HG03159 (cell line): ENCODE results near the gene ZNF81.
"Not testable (repeated sequence)": the region's sequence is repeated elsewhere in the genome, so short reads cannot be mapped to it uniquely, and the experiment has no call there.

Experiments used
- ATAC-seq: cut with Tn5 transposase; IDR thresholded peaks from one replicate; pipeline ENCODE4 v1.9.1; 2021; ENCODE audit warnings: mild to moderate bottlenecking, moderate library complexity; ENCODE audit not compliant: unreplicated experiment

The ZNF81 gene

GRCh38 chrX:47927212-47927611, 90.5 kb downstream of the ZNF81 start:
- no peak for ATAC-seq

GRCh38 chrX:47931970-47932369, 95.3 kb downstream of the ZNF81 start:
- not testable (repeated sequence) for ATAC-seq

- ATAC-seq = no peak
Measured at GRCh38 chrX:47933946-47934345, 97.2 kb downstream of the ZNF81 start.

GRCh38 chrX:47936224-47936939, 99.7 kb downstream of the ZNF81 start:
- ATAC-seq = no peak

- no peak for ATAC-seq
Measured at GRCh38 chrX:47936940-47937317, 100.2 kb downstream of the ZNF81 start.

- no peak for ATAC-seq
Measured at GRCh38 chrX:47940448-47940847, 103.7 kb downstream of the ZNF81 start.

- ATAC-seq = no peak
Measured at GRCh38 chrX:47941423-47941822, 104.7 kb downstream of the ZNF81 start.

- not testable (repeated sequence) for ATAC-seq
Measured at GRCh38 chrX:47955295-47955694, 118.6 kb downstream of the ZNF81 start.

GRCh38 chrX:47956016-47956415, 119.3 kb downstream of the ZNF81 start:
- no peak for ATAC-seq

- ATAC-seq = not testable (repeated sequence)
Measured at GRCh38 chrX:47958206-47958605, 121.5 kb downstream of the ZNF81 start.

- no peak for ATAC-seq
Measured at GRCh38 chrX:47958761-47959342, 122.2 kb downstream of the ZNF81 start.

- ATAC-seq = no peak
Measured at GRCh38 chrX:47960406-47960805, 123.7 kb downstream of the ZNF81 start.

GRCh38 chrX:47961830-47962229, 125.1 kb downstream of the ZNF81 start:
- ATAC-seq = not testable (repeated sequence)

- not testable (repeated sequence) for ATAC-seq
Measured at GRCh38 chrX:47965526-47965925, 128.8 kb downstream of the ZNF81 start.
